NCI-H446 (cell line): ENCODE measurements around the gene ATXN7.

Experiments used
- DNase-seq, 2 experiments: peaks; one replicate each; lab custom pipeline; 2025; lab: John Stamatoyannopoulos, UW

Gene ATXN7

DNA sequence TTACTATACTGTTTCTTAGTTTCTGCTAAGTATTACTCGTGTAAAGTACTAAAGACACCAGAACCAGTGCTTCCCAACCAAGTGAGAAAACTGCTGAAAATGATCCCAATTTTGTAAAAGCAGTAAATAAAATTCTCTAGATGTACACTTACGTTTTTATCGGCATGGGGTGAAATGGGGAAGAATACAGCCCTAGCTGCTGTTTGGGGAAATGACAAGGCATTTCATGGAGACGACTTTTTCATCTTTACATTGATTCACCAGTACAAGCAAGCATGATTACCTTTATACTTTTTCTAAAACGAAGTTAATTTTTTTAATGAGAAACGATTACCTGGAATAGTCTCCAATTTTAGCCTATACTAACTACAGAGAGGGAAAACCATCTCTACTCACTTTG, 158.3 kb downstream of the ATXN7 start:
- no peak for DNase-seq

DNA sequence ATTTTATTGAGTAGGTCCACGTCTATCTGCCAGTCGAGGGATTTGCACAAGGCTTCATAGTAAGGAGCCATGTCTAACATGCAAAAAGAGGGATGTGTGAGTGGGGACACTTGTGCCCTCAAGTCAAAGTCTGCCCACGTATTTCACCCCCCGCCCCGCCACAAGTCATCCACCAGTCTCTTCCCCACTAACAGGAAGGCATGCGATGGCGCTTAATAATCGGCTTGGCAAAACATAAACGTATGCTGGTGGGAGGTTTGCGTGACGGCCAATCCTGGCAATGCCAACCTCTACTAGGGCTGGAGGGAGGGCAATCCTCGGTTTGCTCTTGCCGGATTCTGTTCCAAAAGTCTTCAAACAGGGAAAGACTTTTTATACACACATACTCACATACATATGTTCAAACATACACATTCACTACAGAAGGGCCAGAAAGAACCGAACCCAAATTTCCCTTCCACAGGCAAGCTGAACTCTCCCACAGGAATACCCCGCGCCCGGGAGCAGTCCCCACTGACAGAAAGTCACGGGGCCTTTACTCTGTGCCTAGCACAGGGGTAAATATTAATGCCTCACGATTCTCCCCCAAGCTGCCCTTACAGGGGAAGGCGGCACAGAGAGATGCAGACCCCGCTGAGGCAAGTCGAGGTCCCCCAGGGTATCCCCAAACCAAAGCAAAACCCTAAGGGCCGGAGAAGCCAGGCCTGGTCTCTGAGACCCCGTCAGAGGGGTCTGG, 159.0 kb downstream of the ATXN7 start:
- no peak for DNase-seq

DNA sequence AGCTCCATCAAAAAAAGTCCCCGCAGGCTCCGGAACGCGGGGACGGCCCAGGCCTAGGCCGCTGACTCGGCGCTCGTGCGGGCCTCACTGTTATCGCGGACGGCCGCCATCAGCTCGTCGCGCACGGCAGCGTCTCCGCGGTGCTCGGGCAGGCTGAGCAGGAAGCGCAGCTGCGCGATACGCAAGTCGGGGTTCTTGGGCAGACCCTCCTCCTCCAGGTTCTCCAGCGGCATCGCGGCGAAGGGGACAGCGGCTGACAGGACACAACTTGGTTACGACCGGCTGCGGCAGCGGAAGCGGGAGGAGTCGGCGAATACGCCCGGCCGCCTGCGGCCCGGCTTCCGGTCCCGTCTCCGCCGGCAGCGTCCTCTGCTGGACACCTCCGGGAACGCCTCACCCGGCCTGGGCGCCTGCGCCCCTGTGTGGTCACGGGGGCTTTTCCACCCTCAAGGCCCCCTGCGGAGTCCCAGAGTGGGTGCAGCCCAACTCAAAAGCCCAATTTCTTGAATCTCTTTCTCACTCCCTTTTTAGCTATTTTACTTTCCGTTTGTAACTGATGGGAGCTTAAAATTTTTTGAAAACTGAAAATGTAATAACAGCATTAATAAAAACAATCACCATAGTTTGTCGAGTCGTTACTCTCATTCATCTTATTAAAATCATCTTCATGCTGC, 159.7 kb downstream of the ATXN7 start, which contains the start of gene PSMD6:
PSMD6 (minus strand) TSS at position 308 of the 674 bp plus-strand sequence; CDS start at position 233, 75 bp downstream.
- peak; percentile 37 to 74 for DNase-seq

DNA sequence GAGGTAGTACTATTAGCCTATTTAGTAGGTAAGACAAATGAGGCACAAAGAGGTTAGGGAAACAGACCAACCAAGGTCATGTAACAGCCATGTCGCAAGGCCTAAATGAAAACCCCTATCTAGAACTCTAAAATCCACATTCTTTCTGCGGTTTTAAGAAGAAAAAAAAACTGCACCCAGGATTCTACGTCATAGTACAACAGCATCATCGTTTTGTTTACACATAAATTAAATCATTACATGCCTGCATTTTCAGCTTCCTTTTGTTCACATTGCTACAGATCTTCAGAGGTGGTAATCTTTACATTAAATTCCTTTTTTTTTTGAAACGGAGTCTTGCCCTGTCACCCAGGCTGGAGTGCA, 160.2 kb downstream of the ATXN7 start:
- no peak for DNase-seq

DNA sequence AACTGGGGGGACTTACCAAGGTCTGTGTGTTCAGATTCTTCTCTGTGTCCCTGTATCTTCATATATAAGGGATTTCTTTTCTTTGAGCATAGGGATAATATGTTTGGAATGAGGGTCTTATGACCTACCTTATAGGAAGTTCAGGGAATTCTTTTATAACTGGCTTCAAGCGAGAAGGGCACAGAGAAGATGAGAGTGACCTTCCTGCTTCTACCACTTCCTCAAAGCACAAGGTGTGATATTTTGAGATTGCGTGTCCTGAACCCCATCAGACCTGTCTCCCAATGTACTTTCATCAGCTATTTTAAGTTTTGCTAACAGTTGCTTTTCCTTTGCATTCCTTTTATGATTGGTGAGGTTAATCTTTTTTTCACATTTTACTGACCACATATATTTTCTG, 162.7 kb downstream of the ATXN7 start:
- DNase-seq: no peak

DNA sequence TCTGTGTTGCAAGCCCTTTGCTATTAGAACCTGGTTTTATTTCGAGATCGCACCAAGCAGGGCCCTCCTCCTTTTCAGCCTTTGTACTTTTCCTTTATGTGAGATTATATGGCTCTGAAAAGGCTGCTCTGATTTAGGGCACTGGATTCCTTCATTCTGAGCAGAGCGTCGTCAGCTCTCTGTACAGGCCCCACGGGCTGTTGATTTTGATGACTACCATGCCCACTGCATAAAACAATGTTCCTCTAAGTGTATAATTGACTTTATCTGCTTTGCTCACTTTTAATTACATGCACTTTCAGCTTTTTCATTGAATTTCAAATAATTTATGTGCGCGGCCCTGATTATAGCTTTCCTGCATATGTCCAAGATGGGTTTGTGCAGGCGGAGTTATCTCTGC, 164.0 kb downstream of the ATXN7 start:
- no peak for DNase-seq

DNA sequence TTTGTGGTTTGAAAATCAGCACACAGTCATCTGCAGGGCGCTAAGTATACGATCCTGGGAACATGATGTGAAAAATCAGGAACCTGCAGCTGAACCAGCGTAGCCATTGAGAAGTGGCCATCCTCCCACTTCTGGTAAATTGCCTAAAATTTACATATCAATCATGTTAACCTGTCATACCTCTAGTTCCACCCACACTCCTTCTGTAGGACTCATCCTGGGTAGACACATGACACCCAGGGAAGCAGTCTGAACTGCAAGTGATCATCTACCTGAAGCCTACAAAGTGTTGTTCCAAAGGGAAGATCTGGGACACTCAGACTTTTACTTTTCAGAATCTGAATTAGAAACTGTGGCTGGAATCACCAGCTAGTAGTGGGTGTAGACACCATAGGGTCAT, 165.1 kb downstream of the ATXN7 start:
- no peak for DNase-seq

DNA sequence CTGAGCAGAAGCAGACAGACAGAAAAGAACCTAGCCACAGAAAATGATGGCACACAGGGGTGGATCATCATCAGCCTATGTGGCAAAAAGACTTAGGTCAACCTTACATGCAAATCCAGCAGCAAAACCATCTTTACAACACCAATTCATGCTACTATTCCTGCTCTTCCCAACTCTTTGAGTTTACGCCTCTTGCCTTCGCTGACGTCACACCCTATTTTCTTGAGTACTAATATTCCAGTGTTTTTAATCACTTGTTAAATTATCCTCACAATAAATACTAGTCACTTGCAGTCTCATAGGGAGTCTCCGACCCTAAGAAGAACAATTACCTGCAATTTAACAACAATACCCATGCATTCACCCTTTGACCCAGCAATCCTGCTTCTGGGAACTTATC, 165.6 kb downstream of the ATXN7 start:
- DNase-seq: no peak

DNA sequence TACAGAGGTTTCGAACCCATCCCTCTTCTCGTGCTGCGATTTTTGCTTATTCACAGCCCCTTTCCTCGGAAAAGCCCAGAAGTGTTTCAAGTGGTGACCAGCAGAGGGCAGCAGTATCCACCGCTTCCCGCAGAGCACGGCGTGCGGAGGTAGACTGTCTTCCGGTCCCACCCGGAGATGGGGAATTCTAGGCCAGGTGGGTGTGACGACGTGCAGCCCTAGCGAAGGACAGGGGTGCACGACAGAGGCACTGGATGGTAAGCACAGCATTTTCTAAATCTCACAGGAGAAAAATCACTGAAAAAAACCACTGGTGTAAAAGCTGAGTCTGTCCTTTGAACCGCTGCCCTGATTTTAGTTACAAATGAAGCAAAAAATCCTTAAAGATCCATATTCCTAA, 167.1 kb downstream of the ATXN7 start:
- DNase-seq: peak; percentile 47 to 74

DNA sequence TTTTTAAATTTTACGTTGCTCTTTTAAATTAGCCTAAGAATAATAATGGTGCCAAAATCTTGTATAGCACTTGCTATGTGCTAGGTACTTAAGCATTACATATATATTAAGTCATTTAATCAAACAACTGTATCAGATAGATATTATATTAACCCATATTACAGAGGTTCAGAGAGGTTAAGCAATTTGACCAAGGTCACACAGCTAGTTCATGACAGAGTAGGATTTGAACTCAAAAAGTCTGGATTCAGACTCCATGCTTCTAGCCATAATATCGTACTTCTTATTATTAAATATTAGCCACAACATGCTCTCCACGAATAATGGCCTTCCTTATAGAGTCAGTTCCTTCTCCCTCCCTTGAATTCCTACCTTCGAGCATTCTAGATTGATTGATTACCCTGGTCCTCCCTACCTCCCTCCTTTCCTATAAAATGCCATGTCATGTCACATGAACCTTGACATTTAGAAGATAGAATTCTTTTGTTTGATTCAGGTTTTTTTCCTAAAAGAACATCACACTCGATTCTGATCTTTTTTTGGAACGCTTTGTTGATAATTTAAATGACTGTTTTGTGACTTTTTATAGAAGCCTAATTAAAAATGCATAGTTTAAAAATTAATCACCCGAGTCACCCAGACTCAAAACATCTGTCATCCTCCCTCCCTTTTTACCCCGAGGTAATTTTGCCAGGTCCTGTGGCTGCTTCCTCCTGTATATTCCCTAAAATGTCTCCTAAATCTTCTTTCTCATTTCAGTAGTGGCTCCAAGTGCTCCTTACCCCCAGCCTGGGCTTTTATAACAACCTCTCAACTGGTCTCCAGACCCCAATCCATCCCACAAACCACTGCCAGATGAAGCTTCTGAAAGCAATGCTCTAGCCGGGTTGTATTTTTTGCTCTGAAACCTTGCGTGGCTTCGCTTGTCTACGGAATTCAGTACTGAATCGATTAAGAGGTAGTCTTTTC, 168.2 kb downstream of the ATXN7 start:
- DNase-seq: peak in 1 of 2 experiments; percentile 19

DNA sequence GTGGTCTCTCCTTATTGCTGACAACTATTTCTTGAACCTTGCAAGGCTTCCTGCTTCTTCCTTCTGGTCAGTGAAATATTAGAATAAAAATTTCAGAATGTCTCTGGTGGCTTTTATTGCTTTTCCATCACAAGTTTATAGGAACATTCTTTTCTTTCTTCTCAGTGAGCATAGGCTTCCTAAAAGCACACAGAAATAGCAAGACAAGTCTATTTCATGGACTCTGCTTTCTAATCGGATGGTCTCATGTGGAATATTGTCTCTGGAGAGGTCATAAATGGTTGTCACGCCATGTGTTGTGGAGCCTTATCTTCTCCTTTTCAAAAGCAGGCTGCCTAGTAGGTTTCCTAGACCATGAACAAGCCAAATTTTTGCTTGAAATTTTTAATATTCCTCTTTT, 169.4 kb downstream of the ATXN7 start:
- DNase-seq: no peak

DNA sequence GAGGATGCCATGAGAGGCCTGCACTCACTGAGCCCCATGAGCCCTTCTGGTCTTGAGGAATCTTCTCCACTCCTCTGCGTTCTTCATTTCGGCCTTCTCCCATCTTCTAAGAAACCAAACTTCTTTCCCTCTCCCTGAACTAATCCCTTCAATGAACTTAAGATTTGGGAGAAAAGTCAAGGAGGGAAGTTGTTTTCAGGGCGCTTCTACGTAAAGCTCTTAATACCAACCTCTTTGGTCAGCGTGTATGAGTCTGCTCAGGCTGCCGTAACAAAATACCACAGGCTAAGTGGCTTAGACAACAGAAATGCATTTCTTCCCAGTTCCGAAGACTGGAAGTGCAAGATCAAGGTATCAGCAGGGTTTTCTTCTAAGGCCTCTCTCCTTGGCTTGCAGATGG, 173.4 kb downstream of the ATXN7 start:
- DNase-seq: no peak

DNA sequence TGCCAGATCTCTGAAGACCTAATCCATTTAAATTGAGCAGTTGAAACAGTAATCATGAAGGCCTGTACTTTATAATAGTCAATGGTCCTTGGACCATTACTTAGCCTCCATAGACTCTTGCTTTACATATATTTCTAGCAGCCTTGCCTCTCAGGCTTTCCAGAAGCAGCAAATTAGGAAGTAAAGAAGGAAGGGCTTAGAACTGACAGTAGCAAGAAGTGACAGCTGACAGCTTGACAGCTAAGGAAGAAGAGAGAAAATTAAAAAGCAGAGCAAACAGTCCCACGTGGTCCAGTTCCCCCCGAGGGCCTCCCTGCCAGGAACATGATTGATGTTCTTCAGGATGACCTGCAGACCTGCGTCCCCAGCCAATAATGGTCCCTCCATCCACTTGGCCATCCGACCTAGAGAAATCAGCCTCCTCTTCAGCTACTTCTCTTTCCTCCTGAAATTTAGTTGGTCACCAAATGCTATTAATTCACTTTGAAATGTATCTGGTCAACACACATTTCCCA, 174.6 kb downstream of the ATXN7 start:
- DNase-seq: no peak

DNA sequence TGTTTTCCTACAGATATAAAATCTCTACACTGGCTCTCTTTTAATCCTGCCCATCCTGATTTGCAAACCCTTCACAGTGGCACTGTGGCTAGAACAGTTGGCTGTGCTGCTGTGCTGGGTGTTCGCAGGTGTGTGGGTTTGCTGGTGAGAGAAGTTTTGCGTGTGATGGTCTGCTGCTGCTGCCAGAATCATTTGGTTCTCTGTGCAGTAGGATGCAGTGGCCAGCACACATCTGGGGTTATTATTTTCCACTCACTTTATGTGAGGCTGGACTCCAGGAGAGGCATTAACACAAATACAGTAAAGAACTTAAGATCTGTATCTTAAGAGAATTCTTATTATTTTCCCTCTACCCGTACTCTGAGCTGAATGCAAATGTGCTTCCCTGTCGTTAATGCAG, 175.7 kb downstream of the ATXN7 start:
- DNase-seq: no peak

DNA sequence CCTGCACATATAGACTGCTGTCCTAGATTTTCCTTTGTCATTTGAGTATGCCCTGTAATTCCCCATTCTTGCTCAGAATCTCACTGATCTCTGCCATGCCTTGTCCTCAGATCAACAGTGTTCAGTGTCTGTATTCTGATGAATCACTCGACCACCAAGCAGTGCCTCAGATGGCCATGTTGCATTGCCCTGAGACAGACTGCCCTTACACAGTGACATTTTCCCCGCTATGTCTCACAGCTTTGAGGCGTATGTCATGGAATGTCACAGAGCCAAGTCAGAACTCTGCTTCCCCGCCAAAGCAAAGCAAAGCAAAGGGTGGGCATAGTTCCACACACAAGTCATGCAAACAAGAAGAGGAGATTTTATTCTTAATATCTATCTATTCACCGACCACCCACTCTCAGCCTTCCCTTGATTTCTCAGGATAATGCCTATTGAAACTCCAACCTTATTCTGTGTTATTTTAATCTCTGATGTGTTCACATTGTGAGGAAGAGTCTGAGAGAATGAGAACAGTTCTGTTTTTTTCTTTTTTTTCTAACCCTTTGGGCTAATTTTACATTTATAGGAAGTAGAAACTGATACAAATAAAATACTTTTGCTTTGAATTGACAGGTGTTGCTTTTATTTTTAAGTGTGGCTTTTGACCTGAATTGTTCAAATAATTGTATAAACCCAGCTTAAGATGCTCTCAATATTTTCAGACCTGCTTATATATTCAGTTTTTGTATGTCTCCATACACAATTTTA, 176.5 kb downstream of the ATXN7 start:
- no peak for DNase-seq

DNA sequence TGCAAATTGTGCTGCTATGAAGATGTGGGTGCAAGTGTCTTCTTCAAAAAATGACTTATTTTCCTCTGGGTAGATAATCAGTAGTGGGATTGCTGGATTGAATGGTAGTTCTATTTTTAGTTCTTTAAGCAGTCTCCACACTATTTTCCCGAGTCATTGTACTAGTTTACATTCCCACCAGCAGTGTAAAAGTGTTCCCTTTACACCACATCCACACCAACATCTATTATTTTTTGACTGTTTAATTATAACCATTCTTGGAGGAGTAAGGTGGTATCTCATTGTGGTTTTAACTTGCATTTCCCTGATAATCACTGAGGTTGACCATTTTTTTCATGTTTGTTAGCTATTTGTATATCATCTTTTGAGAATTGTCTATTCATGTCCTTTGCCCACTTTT, 179.3 kb downstream of the ATXN7 start:
- no peak for DNase-seq

DNA sequence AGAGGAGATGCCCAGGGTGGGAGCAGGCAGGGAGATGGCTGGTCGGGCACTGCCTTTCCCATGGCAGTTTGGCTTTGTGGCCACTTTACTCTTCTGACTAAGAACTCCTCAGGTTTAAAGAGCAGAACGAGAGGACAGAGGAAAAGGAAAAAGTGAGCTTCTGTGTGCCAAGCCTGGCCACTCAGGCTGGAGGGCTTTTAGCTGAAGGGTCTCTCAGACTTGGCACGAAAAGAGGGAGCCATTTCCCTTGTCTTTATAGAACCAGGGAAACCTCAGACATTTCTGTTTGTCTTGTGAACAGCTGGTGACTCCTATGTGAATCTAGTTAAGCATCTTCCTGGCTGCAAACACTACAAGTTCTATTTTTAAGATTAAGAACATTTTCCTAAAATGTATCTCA, 182.9 kb downstream of the ATXN7 start:
- no peak for DNase-seq

DNA sequence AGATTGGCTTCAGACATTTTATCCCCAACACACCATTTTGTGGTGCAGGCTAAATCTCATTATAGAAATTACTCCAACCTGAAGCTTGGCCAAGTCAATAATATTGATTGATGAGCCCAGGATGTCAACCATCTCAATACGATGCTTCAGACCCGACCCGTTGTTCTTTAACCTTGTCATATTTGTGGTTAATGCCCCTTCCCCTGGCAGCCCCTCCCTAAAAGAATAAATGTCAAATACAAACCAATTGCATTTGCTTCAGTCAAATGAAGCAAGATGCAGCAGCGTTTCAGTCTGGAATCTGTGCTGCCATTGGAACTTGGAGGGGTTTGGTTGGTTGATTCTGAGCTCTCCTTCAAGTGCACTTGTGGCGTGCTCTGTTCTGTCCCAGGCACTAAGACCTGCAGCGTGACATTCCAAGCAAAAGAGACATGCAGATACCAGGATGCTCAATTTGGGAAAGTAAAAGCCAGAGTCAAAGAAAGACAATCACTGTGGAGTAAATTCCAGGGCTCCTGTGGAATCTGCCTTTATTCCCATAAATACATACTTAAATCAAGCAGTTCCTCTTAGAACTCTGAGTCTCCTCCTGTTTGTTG, 183.4 kb downstream of the ATXN7 start:
- DNase-seq: no peak

DNA sequence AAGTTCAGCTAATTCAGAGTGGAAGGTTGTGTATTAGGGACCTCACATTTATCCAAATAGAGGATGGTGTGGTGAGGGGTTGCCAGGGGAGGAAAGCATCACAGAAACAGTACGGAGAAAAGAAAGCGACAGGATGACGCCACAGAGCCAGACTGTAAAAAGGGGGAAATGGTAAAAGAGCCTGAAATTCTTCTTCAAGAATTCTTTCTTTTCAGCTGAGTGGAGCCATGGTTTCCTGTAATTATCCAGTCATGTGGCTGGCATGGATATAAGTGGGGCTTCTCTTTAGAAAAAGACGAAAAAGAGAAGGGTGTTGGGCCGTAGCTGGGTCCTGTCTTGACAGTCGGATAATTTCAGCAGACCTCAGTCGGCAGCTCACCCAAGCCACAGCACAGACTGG, 184.1 kb downstream of the ATXN7 start:
- DNase-seq: no peak

DNA sequence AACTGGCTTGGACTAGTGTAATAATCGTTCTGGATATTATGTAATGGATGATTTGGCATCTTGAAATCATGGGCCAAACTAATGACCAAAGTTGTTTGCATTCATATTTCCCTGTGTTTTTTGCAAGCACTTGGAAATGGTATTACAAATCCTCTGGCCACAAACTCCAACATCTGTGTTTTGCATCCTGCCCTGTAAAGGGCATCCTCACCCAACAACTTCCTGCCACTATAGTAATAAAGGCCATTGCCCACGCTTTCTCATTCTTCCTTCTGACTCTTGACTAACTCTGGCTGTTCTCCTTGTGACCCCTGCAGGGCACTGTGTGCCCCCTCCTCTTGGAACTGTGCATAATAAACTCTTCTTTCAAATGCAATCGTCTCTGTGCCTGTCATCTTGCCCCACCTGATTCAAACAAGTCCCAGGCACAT, 185.0 kb downstream of the ATXN7 start:
- no peak for DNase-seq

DNA sequence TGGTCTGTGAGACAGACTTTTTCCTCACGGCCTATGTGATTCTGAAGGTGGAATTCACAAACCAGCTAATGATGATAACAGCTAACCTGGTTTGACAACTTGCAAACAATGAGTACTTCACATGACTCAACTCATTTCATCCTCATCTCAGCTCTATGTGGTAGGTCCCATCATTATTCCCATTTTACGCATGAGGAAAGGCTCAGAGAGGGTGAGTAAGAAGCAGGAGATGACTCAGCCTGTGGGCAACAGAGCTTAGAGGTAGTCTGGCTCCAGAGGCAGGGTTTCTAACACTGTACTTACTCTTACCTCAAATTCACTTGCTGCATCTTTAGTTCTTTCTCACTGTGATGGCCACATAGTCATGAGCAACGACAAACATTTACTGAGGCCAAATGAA, 185.5 kb downstream of the ATXN7 start:
- DNase-seq: no peak
